Measurements from ENCODE around the gene LIN37. TPM values are rescaled to one million over a fixed set of nuclear protein-coding genes. Genes with fewer than 3 reads are reported as not detected.

LIN37 gene
- total RNA-seq, 1 experiment from 2014 or later = 6.4 TPM

GRCh38 chr19:35740423-35741202, 7.8 kb upstream of the LIN37 start:
- H3K4me3 Mint-ChIP-seq = peak overlapping the region; percentile 81
- peaks cover 11% of the 10 kb centered on the region for H3K4me1 Mint-ChIP-seq
- no peaks in the 10 kb centered on the region for H3K9me3 Mint-ChIP-seq
- no peaks in the 10 kb centered on the region for H3K27me3 Mint-ChIP-seq (ENCODE audit: low read depth)
- ChIA-PET CTCF (interaction anchor here (0.5 to 1.6 kb wide), 25 partner anchors 8 to 599 kb away, joined by 3 to 25 read pairs (median 3); partner anchors contain the start of genes COX6B1, LIN37 and PROSER3), POLR2A (interaction anchor here (0.5 to 1.3 kb wide), 18 partner anchors 10 to 1955 kb away, joined by 3 to 13 read pairs (median 4); partner anchors contain the start of genes COX6B1, HSPB6, PROSER3 and SYNE4)
- peak; percentile 76 for ATAC-seq
- H3K27ac Mint-ChIP-seq = peak overlapping the region; percentile 99
- peaks cover 21% of the 10 kb centered on the region for H3K36me3 Mint-ChIP-seq
- peak; percentile 99 for DNase-seq (ENCODE audit: low spot score)
- TF ChIP-seq ZNF232 (CRISPR knock-in tag; IDR thresholded peaks at IDR 0.05) (peak; percentile 60), CBFB (CRISPR knock-in tag; IDR thresholded peaks at IDR 0.05; ENCODE audit: low read depth) (no peak), TEAD1 (CRISPR knock-in tag; IDR thresholded peaks at IDR 0.05) (no peak), ZNF281 (CRISPR knock-in tag; IDR thresholded peaks at IDR 0.05) (peak; percentile 33; the same call in 1 of the 2 replicates), CREB1 (CRISPR knock-in tag; IDR thresholded peaks at IDR 0.05) (0 out of 2 replicates have a peak, but pooled peaks have one; percentile 52), ZNF423 (CRISPR knock-in tag; IDR thresholded peaks at IDR 0.05) (no peak), EMX1 (CRISPR knock-in tag; IDR thresholded peaks at IDR 0.05) (no peak), CTCF (IDR thresholded peaks at IDR 0.05) (no peak), PRRX2 (CRISPR knock-in tag; IDR thresholded peaks at IDR 0.05) (no peak), ZNF219 (CRISPR knock-in tag; IDR thresholded peaks at IDR 0.05; ENCODE audit: borderline replicate concordance) (no peak), TCF7 (CRISPR knock-in tag; IDR thresholded peaks at IDR 0.05; ENCODE audit: low read depth) (no peak), NR1H2 (CRISPR knock-in tag; IDR thresholded peaks at IDR 0.05) (no peak), FOXP1 (CRISPR knock-in tag; IDR thresholded peaks at IDR 0.05; ENCODE audit: borderline replicate concordance) (peak; percentile 54; the same call in 1 of the 2 replicates), NFYB (CRISPR knock-in tag; conservative IDR thresholded peaks at IDR 0.05; ENCODE audit: low read depth) (peak; percentile 56), ATF6 (CRISPR knock-in tag; IDR thresholded peaks at IDR 0.05) (no peak), FOXK1 (CRISPR knock-in tag; IDR thresholded peaks at IDR 0.05) (peak; percentile 79), NFE2L1 (CRISPR knock-in tag; IDR thresholded peaks at IDR 0.05) (no peak)
- TF ChIP-seq, protein P1, sequence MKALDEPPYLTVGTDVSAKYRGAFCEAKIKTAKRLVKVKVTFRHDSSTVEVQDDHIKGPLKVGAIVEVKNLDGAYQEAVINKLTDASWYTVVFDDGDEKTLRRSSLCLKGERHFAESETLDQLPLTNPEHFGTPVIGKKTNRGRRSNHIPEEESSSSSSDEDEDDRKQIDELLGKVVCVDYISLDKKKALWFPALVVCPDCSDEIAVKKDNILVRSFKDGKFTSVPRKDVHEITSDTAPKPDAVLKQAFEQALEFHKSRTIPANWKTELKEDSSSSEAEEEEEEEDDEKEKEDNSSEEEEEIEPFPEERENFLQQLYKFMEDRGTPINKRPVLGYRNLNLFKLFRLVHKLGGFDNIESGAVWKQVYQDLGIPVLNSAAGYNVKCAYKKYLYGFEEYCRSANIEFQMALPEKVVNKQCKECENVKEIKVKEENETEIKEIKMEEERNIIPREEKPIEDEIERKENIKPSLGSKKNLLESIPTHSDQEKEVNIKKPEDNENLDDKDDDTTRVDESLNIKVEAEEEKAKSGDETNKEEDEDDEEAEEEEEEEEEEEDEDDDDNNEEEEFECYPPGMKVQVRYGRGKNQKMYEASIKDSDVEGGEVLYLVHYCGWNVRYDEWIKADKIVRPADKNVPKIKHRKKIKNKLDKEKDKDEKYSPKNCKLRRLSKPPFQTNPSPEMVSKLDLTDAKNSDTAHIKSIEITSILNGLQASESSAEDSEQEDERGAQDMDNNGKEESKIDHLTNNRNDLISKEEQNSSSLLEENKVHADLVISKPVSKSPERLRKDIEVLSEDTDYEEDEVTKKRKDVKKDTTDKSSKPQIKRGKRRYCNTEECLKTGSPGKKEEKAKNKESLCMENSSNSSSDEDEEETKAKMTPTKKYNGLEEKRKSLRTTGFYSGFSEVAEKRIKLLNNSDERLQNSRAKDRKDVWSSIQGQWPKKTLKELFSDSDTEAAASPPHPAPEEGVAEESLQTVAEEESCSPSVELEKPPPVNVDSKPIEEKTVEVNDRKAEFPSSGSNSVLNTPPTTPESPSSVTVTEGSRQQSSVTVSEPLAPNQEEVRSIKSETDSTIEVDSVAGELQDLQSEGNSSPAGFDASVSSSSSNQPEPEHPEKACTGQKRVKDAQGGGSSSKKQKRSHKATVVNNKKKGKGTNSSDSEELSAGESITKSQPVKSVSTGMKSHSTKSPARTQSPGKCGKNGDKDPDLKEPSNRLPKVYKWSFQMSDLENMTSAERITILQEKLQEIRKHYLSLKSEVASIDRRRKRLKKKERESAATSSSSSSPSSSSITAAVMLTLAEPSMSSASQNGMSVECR (CRISPR knock-in tag; IDR thresholded peaks at IDR 0.05; ENCODE audit: borderline replicate concordance) = no peak
- TF ChIP-seq, protein P2, sequence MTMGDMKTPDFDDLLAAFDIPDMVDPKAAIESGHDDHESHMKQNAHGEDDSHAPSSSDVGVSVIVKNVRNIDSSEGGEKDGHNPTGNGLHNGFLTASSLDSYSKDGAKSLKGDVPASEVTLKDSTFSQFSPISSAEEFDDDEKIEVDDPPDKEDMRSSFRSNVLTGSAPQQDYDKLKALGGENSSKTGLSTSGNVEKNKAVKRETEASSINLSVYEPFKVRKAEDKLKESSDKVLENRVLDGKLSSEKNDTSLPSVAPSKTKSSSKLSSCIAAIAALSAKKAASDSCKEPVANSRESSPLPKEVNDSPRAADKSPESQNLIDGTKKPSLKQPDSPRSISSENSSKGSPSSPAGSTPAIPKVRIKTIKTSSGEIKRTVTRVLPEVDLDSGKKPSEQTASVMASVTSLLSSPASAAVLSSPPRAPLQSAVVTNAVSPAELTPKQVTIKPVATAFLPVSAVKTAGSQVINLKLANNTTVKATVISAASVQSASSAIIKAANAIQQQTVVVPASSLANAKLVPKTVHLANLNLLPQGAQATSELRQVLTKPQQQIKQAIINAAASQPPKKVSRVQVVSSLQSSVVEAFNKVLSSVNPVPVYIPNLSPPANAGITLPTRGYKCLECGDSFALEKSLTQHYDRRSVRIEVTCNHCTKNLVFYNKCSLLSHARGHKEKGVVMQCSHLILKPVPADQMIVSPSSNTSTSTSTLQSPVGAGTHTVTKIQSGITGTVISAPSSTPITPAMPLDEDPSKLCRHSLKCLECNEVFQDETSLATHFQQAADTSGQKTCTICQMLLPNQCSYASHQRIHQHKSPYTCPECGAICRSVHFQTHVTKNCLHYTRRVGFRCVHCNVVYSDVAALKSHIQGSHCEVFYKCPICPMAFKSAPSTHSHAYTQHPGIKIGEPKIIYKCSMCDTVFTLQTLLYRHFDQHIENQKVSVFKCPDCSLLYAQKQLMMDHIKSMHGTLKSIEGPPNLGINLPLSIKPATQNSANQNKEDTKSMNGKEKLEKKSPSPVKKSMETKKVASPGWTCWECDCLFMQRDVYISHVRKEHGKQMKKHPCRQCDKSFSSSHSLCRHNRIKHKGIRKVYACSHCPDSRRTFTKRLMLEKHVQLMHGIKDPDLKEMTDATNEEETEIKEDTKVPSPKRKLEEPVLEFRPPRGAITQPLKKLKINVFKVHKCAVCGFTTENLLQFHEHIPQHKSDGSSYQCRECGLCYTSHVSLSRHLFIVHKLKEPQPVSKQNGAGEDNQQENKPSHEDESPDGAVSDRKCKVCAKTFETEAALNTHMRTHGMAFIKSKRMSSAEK (CRISPR knock-in tag; IDR thresholded peaks at IDR 0.05; ENCODE audit: borderline replicate concordance) = no peak
- TF ChIP-seq, protein P3, sequence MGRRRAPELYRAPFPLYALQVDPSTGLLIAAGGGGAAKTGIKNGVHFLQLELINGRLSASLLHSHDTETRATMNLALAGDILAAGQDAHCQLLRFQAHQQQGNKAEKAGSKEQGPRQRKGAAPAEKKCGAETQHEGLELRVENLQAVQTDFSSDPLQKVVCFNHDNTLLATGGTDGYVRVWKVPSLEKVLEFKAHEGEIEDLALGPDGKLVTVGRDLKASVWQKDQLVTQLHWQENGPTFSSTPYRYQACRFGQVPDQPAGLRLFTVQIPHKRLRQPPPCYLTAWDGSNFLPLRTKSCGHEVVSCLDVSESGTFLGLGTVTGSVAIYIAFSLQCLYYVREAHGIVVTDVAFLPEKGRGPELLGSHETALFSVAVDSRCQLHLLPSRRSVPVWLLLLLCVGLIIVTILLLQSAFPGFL (CRISPR knock-in tag; IDR thresholded peaks at IDR 0.05; ENCODE audit: borderline replicate concordance) = no peak
